ENCODE results near the gene PRR5L.

GRCh38 chr11:36399236-36399635 lies 103.1 kb downstream of the PRR5L start:
- TF ChIP-seq, protein P1, sequence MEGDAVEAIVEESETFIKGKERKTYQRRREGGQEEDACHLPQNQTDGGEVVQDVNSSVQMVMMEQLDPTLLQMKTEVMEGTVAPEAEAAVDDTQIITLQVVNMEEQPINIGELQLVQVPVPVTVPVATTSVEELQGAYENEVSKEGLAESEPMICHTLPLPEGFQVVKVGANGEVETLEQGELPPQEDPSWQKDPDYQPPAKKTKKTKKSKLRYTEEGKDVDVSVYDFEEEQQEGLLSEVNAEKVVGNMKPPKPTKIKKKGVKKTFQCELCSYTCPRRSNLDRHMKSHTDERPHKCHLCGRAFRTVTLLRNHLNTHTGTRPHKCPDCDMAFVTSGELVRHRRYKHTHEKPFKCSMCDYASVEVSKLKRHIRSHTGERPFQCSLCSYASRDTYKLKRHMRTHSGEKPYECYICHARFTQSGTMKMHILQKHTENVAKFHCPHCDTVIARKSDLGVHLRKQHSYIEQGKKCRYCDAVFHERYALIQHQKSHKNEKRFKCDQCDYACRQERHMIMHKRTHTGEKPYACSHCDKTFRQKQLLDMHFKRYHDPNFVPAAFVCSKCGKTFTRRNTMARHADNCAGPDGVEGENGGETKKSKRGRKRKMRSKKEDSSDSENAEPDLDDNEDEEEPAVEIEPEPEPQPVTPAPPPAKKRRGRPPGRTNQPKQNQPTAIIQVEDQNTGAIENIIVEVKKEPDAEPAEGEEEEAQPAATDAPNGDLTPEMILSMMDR (IDR thresholded peaks at IDR 0.05), result no peak
- no peak for TF ChIP-seq POLR2A (IDR thresholded peaks at IDR 0.05)
